Vagina (tissue), 2 donors: ENCODE measurements around the gene G3BP1.

Experiments used
- CTCF ChIP-seq, 3 experiments: fragments of 450-650 bp in 2 of 3; fragments of 200-600 bp in 1 of 3; sonication (generic) in 1 of 3; IDR thresholded peaks; one replicate each; pipeline ENCODE4 v1.5.1; 2017 to 2019; ENCODE audit warnings: antibody characterized with exemption in 3 of 3, mild to moderate bottlenecking in 2 of 3, moderate library complexity in 2 of 3
- POLR2A ChIP-seq, 2 donors: fragments of 450-650 bp; IDR thresholded peaks; one replicate each; pipeline ENCODE4 v1.6.1; 2017; ENCODE audit warnings: antibody characterized with exemption in 2 of 2, mild to moderate bottlenecking in 2 of 2, moderate library complexity in 2 of 2

- TF ChIP-seq CTCF (IDR thresholded peaks at IDR 0.05) (no peak), POLR2A (IDR thresholded peaks at IDR 0.05) (no peak)
Observed at GRCh38 chr5:151815051-151815450, 43.3 kb downstream of the G3BP1 start.
